Measurements from ENCODE around the gene PCDHGB3.

PCDHGB3 gene

GRCh38 chr5:141419074-141419880 is 49.2 kb downstream of the PCDHGB3 start:
- no peak for DNase-seq (ENCODE audit: low read depth)

DNA sequence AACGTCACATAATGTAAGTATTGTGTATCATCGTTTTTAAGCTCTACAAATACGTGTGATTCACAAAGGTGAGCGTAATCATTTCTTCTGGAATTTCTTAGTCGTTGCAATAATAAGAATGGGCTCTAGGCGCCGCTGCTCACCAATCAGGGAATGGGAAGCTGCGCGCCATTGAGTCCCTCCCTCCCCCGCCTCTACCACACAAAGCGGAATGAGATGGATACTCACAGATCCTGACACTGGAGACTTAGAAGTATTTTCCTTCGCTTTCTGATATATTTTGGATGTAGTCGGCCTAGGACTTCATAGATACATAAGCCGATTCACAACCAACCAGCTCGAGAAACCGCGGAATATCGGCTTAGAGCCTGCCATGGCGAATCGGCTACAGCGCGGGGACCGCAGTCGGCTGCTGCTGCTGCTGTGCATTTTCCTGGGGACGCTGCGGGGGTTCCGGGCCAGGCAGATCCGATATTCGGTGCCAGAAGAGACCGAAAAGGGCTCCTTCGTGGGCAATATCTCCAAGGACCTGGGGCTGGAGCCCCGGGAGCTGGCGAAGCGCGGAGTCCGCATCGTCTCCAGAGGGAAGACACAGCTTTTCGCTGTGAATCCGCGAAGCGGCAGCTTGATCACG is 50.9 kb downstream of the PCDHGB3 start, which contains the start of gene PCDHGA11:
Gene PCDHGA11, plus strand, starts transcription at position 197 of the 634 bp plus-strand sequence. Its CDS starts 177 bp downstream, at position 374.
- no peak for DNase-seq (ENCODE audit: low read depth)

DNA sequence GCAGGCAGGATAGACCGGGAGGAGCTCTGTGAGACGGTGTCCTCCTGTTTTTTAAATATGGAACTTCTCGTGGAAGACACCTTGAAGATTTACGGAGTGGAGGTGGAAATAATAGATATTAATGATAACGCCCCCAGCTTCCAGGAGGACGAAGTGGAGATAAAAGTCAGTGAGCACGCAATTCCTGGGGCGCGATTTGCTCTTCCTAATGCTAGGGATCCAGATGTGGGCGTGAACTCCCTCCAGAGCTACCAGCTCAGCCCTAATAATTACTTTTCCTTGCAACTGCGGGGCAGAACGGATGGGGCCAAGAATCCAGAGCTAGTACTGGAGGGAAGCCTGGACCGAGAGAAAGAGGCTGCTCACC is 51.4 kb downstream of the PCDHGB3 start:
- no peak for DNase-seq (ENCODE audit: low read depth)

All from activated gamma-delta T cell treated with anti-CD3 and anti-CD28 coated beads, Interleukin-2, amount 50 U/mL, for 16 hours (primary cell).